Measurements from ENCODE around the gene MVB12A. TPM values are rescaled to one million over a fixed set of nuclear protein-coding genes. Genes with fewer than 3 reads are reported as not detected.
A peak's percentile ranks its signal among the peaks of the same experiment; 100 is the strongest.

MVB12A gene
- total and polyA plus RNA-seq, 9 of the 15 experiments (the other 6 are each of a cell fraction or from before 2014, with no cell fraction given), result 1.2 to 46.2 (median 22.4) TPM

- CTCF ChIA-PET (ENCODE audit: low intra/inter-chr PET ratio), result no interaction called here
- POLR2A ChIA-PET, result interaction anchor here (0.6 to 0.9 kb wide), 2 partner anchors 12 to 116 kb away, joined by 3 read pairs; no protein-coding TSS in a partner anchor
- H3K4me3 ChIP-seq, result peak overlapping the region; percentile 76; the same call in 1 of the 2 replicates
- intact Hi-C loops (cut with micrococcal nuclease) (no loop called here), in situ Hi-C loops (cut with MboI) (no loop called here)
- H3K9me1 ChIP-seq (ENCODE audit: control insufficient read depth, insufficient read depth, low read length), result no peaks in the 10 kb centered on the region
- H3K9ac ChIP-seq (ENCODE audit: insufficient read depth in 1 of 2, low read depth in 2 of 2, low read length in 2 of 2), result peak overlapping the region in 1 of 2 experiments; percentile 90; a peak in 1 of 4 replicates
- ATAC-seq, result no peak
- H2AFZ ChIP-seq (ENCODE audit: low read depth, low read length), result no peak overlapping the region
- WGBS (ENCODE audit: insufficient coverage, low coverage, missing lambda C conversion rate), result 55% methylated on average over 11 of the region's 12 CpGs
- no peak overlapping the region for H3K27ac ChIP-seq (ENCODE audit: extremely low read depth, low read depth, low read length)
- no peaks in the 10 kb centered on the region for H4K20me1 ChIP-seq (replicated peaks; ENCODE audit: control insufficient read depth, insufficient read depth, low read length)
- DNase-seq (ENCODE audit: extremely low read depth in 1 of 4, low spot score in 3 of 4), result no peak
- H3K9me3 ChIP-seq (replicated peaks; ENCODE audit: control insufficient read depth, insufficient read depth, low read depth, low read length), result peaks cover 2% of the 10 kb centered on the region; the same call in 1 of the 2 replicates
- H3K79me2 ChIP-seq (ENCODE audit: control insufficient read depth, insufficient read depth, low read length), result no peaks in the 10 kb centered on the region
- TF ChIP-seq SNIP1 (IDR thresholded peaks at IDR 0.05; ENCODE audit: low read depth), result no peak
- TF ChIP-seq EHMT2 (IDR thresholded peaks at IDR 0.05), result no peak
- TF ChIP-seq IRF2 (CRISPR knock-in tag; IDR thresholded peaks at IDR 0.05), result 0 out of 2 replicates have a peak, but pooled peaks have one; percentile 34
- FAIRE-seq, result no peak
- no peaks in the 10 kb centered on the region for H3K36me3 ChIP-seq (ENCODE audit: control insufficient read depth, insufficient read depth, low read length)
- H3K4me1 ChIP-seq (replicated peaks in 1 of 2; ENCODE audit: control insufficient read depth in 2 of 2, insufficient read depth in 2 of 2, low read length in 2 of 2), result peaks cover 26 to 43% of the 10 kb centered on the region in 2 experiments
- no peaks in the 10 kb centered on the region for H3K27me3 ChIP-seq (ENCODE audit: control insufficient read depth in 2 of 2, insufficient read depth in 2 of 2, low read length in 2 of 2)
- BruUV-seq (replicated peaks), result TSS peak; percentile 53
- H3K4me2 ChIP-seq (ENCODE audit: insufficient read depth, low read length), result no peak overlapping the region
Measured at GRCh38 chr19:17471410-17472125, 51.7 kb downstream of the MVB12A start.

DNA sequence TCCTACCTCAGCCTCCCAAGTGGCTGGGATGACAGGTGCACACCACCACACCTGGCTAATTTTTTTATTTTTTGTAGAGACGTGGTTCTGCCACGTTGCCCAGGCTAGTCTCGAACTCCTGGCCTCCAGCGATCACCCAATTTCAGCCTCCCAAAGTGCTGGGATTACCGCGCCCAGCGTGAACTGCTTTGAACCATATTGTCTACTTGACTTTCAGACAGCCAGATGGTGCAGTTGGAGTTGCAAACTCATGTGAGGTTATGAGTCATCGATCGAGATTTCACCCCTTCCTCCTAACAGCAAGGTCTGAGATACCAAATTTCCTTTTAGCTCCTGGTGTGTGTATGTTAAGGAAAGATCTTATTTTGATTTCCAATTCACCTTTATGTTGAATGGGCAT is 53.2 kb downstream of the MVB12A start:
- no peaks in the 10 kb centered on the region for H3K9me1 ChIP-seq (ENCODE audit: control insufficient read depth, insufficient read depth, low read length)
- no peak overlapping the region for H3K9ac ChIP-seq (ENCODE audit: insufficient read depth in 1 of 2, low read depth in 2 of 2, low read length in 2 of 2)
- no peak overlapping the region for H3K4me2 ChIP-seq (ENCODE audit: insufficient read depth, low read length)
- H3K9me3 ChIP-seq (replicated peaks; ENCODE audit: control insufficient read depth, insufficient read depth, low read depth, low read length), result peaks cover 2% of the 10 kb centered on the region; the same call in 1 of the 2 replicates
- WGBS (ENCODE audit: insufficient coverage, low coverage, missing lambda C conversion rate), result 7% methylated on average over 9 of the region's 9 CpGs
- ChIA-PET CTCF (ENCODE audit: low intra/inter-chr PET ratio) (no interaction called here), POLR2A (interaction anchor here (0.6 kb wide), 1 partner anchor 194 kb away, joined by 4 read pairs; no protein-coding TSS in a partner anchor)
- TSS peak; percentile 32 for BruUV-seq (replicated peaks)
- no peaks in the 10 kb centered on the region for H3K36me3 ChIP-seq (ENCODE audit: control insufficient read depth, insufficient read depth, low read length)
- peaks cover 19 to 37% of the 10 kb centered on the region in 2 experiments for H3K4me1 ChIP-seq (replicated peaks in 1 of 2; ENCODE audit: control insufficient read depth in 2 of 2, insufficient read depth in 2 of 2, low read length in 2 of 2)
- peak in 2 of 4 experiments; percentile 37 to 73 for DNase-seq (ENCODE audit: extremely low read depth in 1 of 4, low spot score in 3 of 4)
- intact Hi-C loops (cut with micrococcal nuclease) (no loop called here), in situ Hi-C loops (cut with MboI) (no loop called here)
- peak; percentile 73 for FAIRE-seq
- no peaks in the 10 kb centered on the region for H3K27me3 ChIP-seq (ENCODE audit: control insufficient read depth in 2 of 2, insufficient read depth in 2 of 2, low read length in 2 of 2)
- no peak for ATAC-seq
- no peaks in the 10 kb centered on the region for H4K20me1 ChIP-seq (replicated peaks; ENCODE audit: control insufficient read depth, insufficient read depth, low read length)
- H3K27ac ChIP-seq (ENCODE audit: extremely low read depth, low read depth, low read length), result no peak overlapping the region
- H2AFZ ChIP-seq (ENCODE audit: low read depth, low read length), result no peak overlapping the region
- no peaks in the 10 kb centered on the region for H3K79me2 ChIP-seq (ENCODE audit: control insufficient read depth, insufficient read depth, low read length)
- H3K4me3 ChIP-seq, result no peak overlapping the region
- TF ChIP-seq CBX3 (IDR thresholded peaks at IDR 0.05; ENCODE audit: borderline replicate concordance in 1 of 2, low read length in 2 of 2) (0 out of 3 replicates have a peak, but pooled peaks of 1 of the 2 experiments have one; percentile 25), ATF3 (IDR thresholded peaks at IDR 0.05) (peak; percentile 98), ATF3 (CRISPR knock-in tag; conservative IDR thresholded peaks at IDR 0.05) (no peak; the same call in 1 of the 2 replicates), RAD21 (CRISPR knock-in tag; conservative IDR thresholded peaks at IDR 0.05 in 1 of 2, IDR thresholded peaks at IDR 0.05 in 1 of 2) (peak; percentile 43 to 46; a peak in 3 of 4 replicates), SRSF1 (IDR thresholded peaks at IDR 0.05; ENCODE audit: low read depth, low read length) (no peak), SMARCA4 (IDR thresholded peaks at IDR 0.05) (peak; percentile 81), FOXJ2 (tag; IDR thresholded peaks at IDR 0.05) (no peak), JUN (IDR thresholded peaks at IDR 0.05; ENCODE audit: borderline replicate concordance, low read depth, low read length) (peak; percentile 95), JUN (CRISPR knock-in tag; IDR thresholded peaks at IDR 0.05; ENCODE audit: borderline replicate concordance) (no peak), ZSCAN29 (IDR thresholded peaks at IDR 0.05) (no peak)
